Pons (tissue), 1 donor: ENCODE data around the gene OR2Z1.

ENCODE experiments used
- DNase-seq: peaks from one replicate; pipeline ENCODE4 v3.0.0-alpha.2; 2016; ENCODE audit warnings: low spot score

The OR2Z1 gene, protein sequence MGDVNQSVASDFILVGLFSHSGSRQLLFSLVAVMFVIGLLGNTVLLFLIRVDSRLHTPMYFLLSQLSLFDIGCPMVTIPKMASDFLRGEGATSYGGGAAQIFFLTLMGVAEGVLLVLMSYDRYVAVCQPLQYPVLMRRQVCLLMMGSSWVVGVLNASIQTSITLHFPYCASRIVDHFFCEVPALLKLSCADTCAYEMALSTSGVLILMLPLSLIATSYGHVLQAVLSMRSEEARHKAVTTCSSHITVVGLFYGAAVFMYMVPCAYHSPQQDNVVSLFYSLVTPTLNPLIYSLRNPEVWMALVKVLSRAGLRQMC

DNA sequence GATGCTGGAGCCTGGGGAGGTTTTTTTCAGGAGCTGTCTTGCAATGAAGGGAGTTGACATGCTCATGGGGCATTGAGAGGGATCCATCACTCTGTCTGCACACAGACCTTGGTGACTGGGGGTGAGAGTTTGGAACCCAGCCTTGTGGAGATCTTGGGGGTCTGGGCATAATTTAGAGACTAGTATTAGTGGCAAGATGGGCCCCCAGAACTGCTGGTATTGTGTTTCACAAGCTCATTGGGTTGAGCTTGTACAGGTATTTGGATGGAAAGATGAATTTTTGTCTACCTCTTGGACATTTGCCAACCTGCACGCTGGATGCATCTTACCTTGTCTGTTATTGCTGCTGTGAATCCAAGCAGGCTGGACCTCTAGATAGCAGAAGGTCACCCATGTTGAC is at the start of gene OR2Z1:
TSS of gene OR2Z1 (plus strand) at position 301 of the 400 bp plus-strand sequence. CDS start 9,395 bp downstream, outside the sequence.
- DNase-seq: no peak

DNA sequence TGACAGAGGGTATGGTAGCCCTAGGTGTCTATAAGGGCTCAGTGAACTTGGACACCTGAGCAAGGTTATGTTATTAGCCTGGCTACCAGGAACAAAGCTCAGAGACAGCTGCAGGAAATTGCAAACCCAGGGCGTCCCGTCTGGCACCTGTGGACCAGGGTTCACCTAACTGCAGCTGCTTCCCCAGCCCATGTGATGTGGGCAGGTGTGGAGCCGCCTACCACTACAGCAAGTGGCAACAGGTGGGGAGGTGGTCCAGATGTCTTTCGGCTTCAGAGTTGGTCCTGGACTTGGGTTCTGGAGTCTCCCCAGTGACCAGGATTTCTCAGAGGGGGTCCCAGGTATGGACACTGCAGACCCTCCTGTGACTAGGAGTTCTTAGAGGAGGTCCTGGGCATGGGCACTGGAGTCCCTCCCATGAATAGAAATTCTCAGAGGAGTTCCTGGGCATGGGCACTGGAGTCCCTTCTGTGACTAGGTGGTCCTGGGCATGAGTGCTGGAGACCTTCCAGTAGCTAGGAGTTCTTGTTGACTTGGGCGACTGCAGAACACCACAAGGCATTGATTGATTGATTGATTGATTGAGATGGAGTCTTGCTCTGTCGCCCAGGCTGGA is 48.0 kb upstream of the OR2Z1 start:
- DNase-seq: no peak

DNA sequence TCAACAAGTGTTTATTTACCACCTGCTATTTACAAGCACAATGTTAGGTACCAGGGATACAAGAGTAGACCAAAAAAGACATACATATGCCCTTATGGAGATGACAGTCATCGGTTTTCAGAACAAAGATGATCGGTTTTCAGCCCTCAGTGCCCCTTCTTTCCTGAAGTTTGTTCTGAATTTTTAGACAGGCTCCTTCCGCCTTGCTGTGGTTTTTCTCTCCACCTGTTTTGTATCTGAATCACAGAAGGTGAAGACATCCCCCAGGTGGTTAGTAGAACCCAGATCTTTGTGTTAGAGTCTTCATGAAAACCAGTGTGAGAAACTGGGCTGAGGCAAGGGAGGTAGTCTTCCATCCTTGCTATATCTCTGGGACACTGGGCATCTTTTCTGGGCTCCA is 46.4 kb upstream of the OR2Z1 start:
- no peak for DNase-seq

DNA sequence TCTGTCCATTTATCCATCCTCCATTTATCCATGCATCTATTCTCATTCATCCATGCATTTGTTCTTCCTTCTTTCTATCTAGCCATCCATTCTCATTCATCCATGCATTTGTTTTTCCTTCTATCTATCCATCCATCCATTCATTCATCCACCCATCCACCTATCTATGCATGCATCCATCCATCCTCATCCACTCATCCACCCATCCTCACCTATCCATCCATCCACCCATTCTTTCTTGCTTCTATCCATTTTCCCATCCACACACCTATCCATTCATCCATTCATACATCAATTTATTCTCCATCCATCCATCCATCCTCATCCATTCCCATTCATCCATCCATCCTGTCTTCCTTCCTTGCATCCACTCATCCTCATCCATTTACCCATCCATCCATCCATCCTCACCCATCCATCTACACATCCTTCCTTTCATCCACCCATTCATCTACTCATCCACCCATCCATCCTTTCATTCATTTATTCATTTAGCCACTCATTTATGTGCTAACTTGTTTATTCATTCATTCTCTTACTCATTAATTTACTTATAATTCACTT is 43.1 kb upstream of the OR2Z1 start:
- no peak for DNase-seq

DNA sequence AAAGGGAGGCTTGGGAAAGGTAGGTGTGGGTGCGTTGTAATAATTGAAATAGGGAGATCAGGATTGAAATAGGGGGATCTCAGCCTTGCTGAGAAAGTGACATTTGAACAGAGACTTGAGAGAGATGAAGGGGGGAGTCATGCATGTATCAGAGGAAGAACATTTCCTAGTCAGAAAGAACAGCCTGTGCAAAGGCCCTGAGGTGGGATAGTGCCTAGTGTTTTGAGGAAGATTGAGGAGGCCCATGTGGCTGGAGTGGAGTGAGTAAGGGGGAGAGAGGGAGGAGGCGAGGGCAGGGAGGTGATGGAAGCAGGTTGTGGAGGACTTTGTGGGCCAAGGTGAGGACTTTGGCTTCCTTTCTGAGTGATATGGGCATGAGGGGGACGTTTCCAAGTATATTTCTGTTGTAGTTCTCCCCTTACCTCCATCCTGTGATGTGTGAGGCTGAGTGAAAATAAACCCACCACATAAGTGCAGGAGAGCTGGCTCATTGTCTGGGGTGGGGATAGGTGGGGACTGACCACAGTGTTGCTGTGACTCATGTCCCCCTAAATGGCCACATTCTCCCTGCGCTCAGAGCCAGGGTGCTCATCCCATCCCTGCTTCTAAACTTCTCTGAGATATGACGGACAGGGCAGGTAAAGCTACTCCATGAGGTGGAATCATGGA is 40.6 kb upstream of the OR2Z1 start:
- no peak for DNase-seq

DNA sequence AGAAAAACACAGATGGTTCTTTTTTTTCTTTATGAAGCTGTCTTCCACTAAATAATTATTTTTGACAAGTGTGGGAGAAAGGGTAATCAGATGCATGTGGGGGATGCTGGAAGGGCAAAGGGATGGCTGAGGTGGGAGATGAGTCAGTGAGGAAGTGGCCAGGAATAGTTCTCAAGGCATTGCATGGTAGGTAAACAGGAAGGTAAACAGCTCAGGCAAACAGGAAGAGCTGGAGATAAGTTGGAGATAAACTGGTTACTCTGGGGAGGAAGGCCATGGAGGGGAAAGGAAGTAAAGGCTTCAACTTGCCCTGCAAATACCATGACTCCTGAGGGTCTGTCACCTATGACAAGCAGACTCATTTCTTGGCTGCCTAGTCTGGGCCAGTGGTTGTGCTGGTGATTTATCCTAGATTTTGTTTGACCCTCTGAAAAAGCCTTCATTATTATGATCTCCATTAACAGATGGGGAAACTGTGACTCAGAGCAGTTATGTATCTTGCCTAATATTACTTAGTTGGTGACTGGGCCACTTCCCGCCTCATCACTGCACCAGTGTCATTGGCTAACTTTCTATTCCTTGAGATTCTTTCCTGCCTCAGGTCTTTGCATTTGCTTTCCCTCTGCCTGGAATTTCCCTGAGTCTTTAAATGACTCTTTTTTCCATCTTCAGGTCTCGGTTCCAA is 39.9 kb upstream of the OR2Z1 start:
- no peak for DNase-seq

DNA sequence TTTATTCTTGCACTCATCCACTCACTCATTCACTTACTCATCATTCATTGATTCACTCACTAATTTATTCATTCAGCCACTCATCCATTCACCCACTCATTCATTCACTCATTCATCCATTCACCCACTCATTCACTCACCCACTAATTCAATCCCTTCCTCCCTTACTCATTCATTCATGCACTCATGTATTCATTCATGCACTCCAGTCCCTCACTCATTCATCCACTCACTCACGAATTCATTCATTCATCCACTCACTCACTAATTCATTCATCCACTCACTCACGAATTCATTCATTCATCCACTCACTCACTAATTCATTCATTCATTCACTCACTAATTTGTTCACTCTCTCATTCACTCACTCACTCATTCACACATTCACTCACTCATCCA is 39.0 kb upstream of the OR2Z1 start:
- DNase-seq: no peak

DNA sequence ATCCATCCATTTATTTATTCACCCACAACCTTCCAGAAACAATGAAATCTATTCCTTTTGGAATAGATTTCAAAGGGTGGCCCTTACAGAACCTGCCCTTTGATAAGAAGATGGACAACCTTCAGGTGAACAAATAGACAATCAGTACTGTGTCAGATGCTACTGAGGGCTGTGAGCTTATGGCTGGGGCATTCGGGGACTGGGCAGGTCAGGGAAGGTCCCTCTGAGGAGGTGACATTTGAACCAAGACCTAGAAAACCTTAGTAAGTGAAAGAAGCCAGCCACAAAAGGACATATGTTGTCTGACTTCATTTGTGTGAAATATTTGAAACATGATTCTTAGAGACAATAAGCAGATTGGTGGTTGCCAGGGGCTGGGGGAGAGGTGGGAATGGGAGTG is 38.5 kb upstream of the OR2Z1 start:
- no peak for DNase-seq

DNA sequence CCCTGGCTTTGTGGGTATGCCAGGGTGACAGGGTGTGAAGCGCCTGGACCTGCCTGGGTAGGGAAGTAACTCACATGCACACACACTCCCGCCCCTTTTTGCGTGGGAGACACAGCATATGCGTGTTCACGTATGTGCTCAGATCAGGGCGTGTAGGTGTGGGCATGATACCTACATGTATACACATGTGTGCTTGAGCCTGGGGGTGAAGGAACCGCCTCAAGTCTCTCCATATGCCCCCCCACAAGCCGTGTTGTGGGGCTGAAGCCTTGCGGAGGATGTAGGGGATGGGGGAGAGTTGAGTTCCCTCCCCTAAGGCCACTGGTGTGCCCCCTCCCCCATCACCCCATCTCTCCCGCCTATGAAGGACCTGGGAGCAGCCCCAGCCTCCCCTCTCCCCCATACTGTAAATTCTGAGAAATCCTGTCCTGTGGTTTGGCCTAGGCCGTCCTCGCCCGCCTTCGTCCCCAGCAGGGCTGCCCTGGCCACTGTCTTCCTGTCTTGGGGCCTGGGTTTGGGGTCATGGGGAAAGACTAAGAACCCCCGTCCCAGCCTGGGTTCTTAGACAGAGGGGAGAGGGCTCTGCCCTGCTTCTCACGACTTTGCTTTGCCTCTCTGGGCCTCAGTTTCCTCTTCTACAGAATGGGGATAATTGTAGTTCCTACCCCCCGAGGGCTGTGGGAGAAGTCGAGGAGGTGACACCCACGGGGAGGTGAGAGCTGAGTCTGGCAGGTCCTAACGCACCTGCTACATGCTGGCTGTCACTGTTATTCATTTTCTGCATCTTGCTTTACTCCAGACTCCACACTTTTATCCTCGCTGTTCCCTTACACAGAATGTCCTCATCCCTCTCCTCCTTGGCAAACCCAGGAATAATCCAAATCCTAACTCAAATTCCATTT is 37.2 kb upstream of the OR2Z1 start:
- no peak for DNase-seq

DNA sequence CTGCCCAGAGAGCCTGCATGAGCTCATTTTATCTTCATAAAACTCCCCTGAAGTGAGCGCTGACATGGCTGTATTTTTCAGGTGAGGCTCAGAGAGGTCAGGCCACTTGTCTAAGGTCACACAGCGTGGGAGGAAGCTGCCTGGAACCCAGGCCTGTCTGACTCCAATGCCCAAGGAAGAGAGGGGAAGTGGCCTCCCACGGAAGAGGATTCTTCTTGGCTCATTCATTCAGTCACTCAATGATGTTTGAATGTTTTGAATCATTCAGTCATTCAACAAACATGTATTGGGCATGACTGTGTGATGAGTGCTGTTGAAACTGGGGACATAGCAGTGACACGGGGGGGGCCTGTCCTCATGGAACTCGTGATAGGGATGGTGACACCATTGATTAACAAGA is 34.9 kb upstream of the OR2Z1 start:
- no peak for DNase-seq

DNA sequence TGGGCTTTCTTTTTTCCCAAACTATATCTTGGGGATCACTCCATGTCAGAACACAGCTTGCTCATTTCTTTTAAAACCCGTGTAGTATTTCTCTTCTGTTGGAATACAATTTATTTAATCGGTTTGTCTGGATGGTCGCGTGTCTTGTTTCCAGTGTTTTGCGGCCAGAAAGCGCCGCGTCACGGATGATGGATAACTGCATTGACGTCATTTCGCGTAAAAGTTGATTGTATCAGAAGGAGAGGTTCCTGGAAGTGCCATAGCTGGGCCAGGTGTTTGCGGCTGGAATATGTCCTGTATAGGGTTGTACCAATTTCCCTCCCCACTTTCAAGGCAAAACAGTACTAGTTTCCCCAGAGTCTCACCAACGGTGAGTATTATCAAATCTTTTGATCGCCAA is 32.5 kb upstream of the OR2Z1 start:
- DNase-seq: no peak

DNA sequence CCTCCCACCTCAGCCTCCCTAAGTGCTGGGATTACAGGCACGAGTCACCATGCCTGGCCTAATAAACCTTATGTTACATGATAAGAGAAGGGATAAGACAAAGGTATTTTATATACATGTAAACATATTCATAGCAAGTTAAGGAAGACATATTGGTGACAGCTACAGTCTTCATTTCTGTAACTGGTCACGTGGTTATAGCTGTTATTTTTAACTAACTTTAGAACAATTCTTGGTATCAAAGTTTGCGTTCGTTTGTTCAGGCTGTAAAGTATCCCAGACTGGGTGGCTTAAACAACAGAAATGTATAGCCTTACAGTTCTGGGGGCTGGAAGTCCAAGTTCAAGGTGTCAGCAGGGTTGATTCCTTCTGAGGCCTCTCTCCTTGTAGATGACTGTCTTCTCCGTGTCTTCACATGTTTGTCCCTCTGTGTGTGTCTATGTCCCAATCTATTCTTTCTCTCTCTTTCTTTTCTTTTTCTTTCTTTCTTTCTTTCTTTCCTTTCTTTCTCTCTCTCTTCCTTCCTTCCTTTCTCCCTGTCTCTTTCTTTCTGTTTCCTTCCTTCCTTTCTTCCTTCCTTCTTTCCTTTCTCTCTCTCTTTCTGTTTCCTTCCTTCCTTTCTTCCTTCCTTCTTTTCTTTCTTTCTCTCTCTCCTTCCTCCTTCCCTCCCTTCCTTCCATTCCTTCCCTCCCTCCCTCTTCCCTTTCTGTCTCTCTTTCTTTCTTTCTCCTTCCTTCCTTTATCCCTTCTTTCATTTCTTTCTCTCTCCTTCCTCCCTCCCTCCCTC is 30.5 kb upstream of the OR2Z1 start:
- no peak for DNase-seq

DNA sequence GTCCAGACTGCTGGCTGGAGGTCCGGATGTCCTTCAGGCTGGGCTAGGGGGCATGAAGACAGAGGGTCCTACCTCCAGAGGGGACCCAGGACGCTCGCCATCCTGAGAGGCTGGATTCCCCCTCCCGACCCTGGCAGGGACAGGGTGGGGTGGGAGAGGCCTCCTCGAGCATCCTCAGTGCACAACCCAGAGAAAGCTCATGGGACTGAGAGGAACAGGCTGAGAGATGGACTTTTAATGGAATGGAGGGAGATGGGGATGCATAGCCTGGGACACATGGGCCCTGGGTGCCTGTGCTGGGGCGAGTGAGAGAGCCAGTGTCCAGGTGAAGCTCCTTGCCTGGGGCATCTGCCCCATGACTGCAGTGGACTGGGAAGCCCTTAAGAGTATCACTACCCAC is 25.9 kb upstream of the OR2Z1 start:
- DNase-seq: no peak

DNA sequence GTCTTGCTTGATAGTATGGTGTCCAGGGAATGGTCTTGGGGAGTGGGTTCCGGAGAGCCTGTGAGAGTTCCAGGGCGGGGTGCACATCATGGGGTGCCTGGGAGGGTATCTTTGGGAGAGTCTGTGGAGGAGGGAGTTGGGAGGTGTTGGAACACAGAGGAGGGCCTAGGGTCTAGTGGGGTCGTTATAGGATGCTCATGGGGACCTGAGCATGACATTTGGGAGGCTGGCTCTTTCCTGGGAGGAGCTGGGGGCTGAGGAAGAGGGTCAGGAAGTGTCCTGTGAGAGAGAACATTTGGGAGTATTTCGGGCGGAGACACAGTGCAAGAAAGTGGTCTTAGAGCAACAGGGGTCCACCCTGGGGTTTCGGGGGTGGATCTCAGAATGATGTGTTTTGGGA is 25.5 kb upstream of the OR2Z1 start:
- DNase-seq: no peak

DNA sequence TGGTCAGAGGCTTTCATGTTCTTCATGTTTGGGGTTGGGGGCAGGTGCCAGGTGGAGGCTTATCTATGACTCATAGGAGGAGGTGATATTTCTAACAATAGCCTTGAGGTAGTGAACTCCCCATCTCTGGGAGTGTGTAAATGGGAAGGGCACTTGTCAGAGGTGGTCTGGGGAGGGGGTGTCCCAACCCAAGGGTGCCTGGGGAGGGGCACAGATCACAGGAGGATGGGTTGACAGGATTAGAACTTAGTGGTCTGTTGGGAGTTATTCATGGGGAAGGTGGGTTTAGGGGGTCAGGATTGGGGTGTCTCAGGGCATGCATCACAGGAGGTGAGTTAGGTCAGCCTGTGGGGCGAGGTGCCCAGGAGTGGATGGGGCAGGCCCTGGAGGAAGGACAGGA is 24.4 kb upstream of the OR2Z1 start:
- no peak for DNase-seq

DNA sequence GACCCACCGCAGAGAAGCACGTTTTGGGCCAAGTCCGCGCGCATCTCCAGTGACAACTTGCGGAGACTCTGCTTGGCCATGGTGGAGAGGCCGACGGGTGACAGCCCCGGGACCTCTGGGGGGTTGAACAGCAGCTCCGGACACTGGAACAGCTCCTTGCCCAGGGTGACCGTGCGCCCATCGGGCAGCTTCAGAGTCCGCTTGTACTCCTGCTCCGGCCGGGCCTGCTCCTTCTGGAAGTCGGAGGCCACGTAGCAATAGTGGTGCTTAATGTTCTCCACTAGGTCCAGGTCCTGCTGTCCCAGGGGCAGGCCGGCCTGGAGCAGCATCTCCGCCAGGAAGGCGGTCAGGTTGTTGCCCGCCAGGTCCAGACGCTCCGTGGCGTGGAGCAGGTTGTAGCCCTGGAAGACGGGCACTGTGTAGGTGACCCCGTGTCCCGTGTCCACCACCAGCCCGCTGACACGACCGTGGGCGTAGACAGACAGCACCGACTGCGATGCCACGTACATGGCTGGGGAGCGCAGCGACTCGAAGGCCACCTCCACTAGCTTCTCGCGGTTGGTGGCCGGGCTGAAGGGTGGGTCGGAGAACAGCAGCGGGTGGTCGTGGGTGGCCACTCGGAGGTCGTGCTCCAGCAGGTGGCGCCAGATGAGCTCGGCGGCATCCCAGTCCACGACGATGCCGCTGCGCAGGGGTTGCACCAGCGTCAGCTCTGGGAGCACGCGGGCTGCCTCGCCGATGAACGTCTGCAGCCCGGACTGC is 23.6 kb upstream of the OR2Z1 start:
- no peak for DNase-seq

DNA sequence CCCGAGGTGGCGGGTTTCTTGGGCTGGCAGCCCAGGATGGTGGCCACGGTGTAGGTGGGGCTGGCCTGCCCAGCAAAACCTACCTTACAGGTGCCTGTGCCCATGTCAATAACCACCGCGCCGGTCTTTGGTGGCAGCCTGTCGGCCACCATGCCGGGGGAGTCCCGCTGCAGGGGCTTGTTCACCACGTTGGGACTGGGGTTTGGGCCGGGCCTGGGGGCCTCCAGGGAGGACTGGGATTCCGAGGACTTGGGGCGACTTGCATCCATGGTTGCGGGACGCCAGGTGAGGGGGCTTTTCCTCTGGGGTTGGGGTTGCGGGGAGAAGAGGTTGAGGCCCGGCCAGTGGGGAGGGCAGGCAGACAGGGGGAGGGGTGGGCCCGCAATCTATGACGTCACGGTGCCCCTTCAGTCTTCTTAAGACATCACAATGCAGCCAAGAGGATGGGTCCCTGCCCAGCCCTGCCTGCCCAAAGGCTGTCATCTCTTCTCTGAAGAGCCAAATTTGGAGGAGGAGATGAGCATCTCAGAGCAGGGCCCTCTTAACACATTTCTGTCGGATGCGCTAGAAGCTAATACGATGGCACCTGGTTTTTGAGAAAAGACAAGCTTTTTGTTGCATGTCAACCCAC is 22.9 kb upstream of the OR2Z1 start, which contains the start of gene ACTL9:
TSS of gene ACTL9 (minus strand) at position 363 of the 631 bp plus-strand sequence. CDS start at position 269, 94 bp downstream.
- DNase-seq: no peak

DNA sequence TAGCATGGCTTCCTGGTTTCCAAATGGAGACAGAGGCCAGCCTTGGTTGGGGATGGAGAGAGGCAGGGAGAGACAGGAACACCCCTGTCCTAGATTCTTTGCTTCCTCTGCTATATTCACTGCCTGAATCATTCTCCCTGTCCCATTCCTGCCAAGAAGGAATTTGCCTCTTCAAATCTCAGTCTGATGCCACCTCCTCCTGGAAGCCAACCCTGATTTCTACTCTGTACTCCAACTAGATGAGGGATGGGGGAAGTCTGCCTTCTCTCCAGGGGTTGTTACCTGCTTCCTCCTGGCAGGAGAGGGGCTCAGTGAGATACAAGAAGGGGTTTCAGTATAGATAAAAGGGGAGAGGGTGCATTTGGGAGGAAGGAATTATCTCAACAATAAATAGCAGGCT is 21.5 kb upstream of the OR2Z1 start:
- no peak for DNase-seq

DNA sequence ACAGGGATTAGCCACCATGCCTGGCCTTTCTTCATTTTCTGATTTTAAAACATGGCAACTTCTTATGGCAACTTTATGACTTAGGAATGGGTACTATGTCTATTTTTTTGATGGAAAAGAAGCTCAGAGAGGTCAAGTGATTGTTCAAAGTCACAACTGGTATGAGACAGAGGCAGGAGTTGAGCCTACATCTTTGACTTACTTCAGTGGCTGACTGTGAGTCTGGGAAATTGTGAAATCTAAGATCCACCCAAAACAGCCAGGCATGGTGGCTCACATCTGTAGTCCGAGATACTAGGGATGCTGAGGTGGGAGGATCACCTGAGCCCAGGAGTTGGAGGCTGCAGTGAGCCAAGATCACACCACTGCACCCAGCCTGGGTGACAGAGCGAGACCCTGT is 20.5 kb upstream of the OR2Z1 start:
- DNase-seq: no peak
